ENCODE results near the gene TIAM2.

TIAM2 gene

DNA sequence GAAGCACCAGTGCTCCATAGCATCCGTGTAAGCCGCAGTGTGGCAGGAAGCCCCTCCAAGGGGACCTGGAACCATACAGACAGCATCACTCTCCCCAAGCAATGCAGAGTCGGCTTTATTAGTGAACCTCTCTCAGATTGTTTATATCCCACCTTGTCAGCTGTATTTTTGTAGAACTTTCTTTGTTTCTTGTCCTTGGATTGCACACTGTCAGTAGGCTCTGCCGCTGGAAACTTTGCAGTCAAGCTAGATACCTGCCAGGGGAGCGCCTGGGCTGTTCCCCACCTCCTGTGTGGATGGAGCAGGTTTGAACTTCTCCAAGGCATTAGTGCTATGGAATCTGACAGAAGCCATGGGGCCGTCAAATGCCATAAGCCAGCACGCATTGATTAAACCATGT, 250.1 kb downstream of the TIAM2 start:
- DNase-seq = no peak

- DNase-seq = no peak
These were observed 250.7 kb downstream of the TIAM2 start for GRCh38 chr6:155245831-155246230.

DNA sequence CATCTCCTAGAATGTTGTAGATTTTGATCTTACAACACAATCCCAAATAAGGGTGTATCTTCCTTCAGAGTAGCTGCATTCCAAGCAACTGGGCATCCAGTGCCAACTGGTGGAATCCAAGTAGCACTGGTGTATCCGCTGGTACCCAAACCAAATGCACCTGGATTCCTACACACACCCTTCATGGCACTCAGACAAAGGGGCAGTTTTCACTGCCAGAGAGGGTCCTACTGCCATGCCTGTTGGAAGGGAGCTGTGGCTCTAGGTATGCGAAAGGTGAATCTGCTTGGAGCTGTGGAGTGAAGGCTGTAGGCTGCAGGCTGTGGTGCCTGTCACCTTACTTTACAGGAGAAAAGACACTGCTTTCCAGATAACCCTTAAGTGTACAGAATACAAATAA, 251.7 kb downstream of the TIAM2 start:
- DNase-seq = no peak

DNA sequence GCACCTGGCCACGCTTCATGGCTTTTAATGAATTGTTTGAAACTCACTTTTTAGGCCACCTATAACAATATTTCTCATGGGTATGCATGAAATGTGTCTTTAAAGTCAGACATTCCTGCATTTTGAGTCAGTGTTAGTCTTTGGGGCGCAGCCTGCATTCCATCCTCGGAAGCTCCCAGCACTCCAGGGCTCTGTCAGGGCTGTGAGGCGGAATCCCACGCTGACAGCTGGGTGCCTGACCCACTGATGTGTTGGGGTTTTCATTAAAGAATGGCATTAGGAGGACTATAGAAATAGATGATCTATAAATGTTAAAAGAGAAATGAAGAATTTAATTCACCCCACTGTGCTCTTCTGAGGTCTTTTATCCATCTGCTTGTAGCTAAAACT, 252.5 kb downstream of the TIAM2 start:
- DNase-seq = no peak

DNA sequence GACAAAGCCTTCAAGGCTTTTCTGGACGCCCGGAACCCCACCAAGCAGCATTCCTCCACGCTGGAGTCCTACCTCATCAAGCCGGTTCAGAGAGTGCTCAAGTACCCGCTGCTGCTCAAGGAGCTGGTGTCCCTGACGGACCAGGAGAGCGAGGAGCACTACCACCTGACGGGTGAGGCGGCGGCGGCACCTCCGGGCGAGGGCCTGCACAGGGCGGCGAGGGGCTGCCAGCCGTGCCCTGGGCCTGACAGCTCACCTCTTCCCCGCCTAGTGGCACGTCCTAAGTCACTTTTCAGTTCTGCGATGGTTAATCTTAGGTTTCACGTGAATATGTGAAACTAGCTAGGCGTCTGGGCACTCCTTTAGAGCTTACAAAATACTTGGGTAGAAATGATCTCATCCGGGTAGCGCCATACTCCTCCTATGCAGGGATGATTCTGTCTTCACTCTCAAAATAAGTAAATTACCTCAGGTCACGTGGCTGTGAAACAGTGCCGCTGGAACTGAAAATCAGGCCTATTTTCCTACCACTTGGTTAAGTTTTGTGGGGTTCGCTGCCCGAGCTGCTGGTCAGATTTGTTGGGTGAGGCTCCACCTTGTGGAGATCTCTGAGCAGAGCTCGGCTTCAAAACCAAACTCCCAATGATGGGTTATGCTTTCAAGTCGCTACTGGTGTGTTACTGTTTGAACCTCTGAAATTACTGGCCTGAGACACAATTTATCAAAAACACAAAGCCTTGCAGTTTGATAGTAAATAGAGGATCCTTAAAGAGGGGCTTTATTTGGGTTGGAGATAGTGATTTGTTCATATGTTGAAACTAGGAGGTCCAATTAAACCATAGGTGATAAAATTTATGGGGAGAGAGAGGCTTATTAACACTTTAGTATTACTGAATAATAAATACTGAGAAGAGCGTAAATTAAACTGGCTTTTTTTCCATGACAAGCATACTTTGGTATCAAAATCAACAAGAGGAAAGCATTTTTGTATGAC, 253.2 kb downstream of the TIAM2 start:
- peak; percentile 9 to 23 for DNase-seq

- DNase-seq = no peak
These were observed 255.7 kb downstream of the TIAM2 start for GRCh38 chr6:155250701-155251381.

DNA sequence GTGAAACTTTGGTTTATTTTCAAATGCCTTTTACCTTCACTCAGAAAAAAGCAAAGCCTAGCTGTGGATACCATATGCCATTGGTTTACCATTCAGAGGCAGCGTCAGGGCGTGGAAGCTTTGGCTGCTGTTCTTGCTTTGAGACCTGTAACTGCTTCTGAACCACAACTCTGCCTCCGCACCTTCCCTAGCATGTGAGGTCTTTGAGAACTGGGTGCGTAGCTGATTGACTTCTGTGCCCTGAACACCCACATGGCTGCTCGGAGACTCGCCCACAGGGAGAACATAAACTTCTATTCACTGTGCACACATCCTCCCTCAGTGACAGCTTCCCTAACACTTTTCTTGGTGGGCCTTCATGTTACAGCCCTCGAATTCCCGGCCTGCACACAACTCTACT, 257.5 kb downstream of the TIAM2 start:
- no peak for DNase-seq

DNA sequence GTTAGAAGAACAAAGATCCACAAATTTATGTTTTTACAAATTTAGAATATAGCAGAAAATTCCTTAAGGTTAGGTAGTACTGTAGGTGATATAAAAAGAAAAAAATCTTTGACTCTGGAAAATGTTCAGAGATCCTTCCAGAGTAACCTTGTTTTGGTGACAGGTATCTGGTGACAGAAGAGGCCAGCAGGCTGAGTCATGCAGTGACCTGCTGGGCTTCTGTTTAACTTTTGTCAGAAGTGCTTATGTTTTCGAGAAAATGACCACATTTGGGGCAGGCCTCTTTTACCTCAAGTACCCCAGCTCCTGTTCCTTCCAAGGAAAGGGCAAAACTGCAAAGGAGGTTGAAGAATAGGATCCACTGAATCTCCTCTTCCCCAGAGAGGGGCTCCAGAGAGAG, 258.2 kb downstream of the TIAM2 start:
- no peak for DNase-seq

DNA sequence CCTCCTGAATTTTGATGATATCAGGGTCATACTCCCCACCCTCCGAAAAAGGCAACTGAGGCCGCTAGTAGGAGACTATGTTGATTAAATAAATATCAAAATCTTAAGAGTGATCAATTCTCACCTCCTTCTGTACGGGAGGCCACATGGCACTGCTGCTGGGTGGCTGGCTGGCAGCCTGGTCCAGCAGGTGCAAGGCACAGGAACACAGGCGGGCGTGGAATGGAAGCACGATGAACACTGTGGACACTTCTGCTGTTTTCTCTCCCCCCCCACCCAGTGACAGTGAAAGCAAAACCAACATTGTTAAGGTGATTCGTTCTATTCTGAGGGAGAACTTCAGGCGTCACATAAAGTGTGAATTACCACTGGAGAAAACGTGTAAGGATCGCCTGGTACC, 259.0 kb downstream of the TIAM2 start:
- DNase-seq = no peak

GRCh38 chr6:155256122-155256795, 261.1 kb downstream of the TIAM2 start:
- no peak for DNase-seq

DNA sequence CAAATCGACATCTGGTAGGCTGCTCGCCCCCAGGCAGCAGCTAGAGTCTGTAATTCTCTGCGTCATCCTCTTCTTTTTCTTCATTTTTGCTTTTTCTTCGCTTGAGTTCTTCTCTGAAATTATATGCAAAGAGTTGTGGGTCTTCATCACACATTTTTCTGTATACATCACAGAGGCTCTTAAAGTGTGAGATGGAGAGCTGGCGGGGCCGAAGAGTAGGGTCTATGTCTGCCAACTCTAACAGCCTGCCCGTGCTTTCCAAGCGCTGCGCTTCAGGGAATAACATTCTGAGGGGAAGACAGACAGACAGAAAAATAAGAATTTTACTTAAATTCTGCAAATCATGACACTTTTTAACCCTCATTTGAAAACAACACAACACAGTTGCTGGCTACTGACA, 262.7 kb downstream of the TIAM2 start:
- no peak for DNase-seq

GRCh38 chr6:155259204-155259603, 264.1 kb downstream of the TIAM2 start:
- DNase-seq = no peak

- no peak for DNase-seq
These were observed 264.8 kb downstream of the TIAM2 start for GRCh38 chr6:155259897-155260296.

GRCh38 chr6:155260686-155261085, 265.6 kb downstream of the TIAM2 start:
- no peak for DNase-seq

GRCh38 chr6:155261111-155261900, 266.2 kb downstream of the TIAM2 start:
- DNase-seq = no peak

GRCh38 chr6:155262655-155263054, 267.5 kb downstream of the TIAM2 start:
- DNase-seq = no peak

DNA sequence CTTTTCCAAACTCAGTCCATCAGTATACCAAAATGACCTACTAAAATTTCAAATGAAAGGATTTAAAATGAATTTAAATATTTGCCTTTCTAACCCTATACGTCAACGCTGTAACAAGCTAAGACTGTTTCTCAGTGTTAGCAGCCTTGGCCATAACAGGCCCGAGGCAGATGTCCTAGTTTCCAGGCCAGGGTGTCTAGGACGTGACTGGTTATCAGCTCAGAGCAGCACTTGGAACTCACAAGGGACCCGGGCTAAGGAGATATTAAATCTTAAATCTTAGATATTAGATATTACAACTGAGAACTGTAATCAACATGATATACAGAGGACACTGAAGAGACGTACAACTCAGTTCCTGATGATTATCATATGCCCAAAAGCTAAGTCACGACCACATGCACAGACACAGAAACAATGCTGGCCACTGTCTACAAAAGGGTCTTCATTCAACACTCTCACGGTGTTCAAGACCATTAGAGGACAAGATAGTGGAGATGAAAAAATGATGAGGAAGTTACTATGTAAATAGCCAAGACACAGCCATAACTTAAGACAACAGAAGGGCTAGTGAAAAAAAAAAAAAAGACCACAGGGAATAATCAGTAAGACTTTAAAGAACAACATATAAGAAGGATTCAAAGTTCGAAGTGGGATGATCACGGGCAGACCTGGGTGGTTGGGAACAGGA, 268.4 kb downstream of the TIAM2 start, which contains the start of gene CLDN20:
TSS of gene CLDN20 (plus strand) at position 641 of the 691 bp plus-strand sequence. CDS start 11,707 bp downstream, outside the sequence.
- DNase-seq = no peak

DNA sequence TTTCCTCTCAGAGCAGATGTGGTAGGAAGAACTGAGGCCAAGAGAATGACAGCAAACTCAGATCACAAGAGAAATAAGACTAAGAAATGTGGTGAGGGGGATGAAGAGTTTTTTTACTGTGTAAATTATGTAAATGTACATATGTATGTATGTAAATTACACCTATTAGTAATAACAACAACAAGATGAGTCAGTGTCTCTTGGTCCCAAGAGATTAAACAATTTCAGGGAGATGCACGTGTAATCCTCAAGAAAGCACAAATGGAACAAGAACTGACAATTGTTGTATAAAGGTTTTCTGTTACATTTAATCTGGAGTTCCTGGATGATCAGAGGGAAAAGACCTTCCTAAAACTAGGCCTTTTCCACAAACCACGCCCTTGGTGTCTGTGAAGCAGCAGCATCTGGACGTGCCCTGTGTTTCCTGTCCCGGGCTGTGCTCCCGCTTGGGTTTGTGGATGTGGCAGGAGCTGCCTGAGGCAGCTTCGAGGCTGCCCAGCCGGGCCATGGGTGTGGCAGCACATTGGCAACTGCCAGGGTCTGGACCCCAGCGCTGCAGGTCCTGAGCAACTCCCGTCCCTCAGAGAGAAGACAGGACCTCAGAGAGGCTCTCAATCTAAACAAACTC, 269.7 kb downstream of the TIAM2 start:
- no peak for DNase-seq

DNA sequence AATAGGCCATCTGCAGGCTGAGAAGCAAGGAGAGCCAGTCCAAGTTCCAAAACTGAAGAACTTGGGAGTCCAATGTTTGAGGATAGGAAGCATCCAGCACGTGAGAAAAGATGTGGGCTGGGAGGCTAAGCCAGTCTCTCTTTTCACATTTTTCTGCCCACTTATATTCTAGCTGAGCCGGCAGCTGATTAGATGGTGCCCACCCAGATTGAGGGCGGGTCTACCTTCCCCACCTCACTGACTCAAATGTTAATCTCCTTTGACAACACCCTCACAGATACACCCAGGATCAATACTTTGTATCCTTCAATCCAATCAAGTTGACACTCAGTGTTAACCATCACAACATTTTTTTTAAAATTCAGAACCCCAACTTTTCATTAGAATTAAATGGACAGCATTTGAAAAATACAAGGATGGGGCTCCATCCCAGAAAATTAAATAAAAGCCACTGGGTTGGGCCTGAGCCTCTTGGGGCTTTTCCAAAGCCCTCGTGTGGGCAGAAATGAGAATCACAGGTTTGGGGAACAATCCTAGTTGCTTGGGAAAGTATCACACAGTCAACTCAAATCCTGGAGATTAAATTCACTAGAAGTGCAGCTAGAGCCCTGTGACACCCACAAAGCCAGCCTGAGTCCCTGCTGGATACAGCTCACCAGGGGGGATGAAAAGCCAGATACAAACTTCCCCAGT, 270.9 kb downstream of the TIAM2 start:
- no peak for DNase-seq

- DNase-seq = no peak
These were observed 272.3 kb downstream of the TIAM2 start for GRCh38 chr6:155267411-155267810.
